Left colon (tissue), 2 donors: ENCODE measurements around the gene HACD1. TPM values are rescaled to one million over a fixed set of nuclear protein-coding genes. Genes with fewer than 3 reads are reported as not detected.

Experiments
- ATAC-seq: fragments of 200-7000 bp; cut with Tn5 transposase; one replicate; pipeline ENCODE4 v1.9.1; 2020; ENCODE audit warnings: mild to moderate bottlenecking, moderate library complexity
- DNase-seq, 2 donors: peaks; one replicate each; pipeline ENCODE4 v3.0.0-alpha.2; 2020
- intact Hi-C, 2 donors: fragments of 100-400 bp; cut with DNase I in 1 of 2; cut with micrococcal nuclease in 1 of 2; formaldehyde crosslinking; loops; one replicate each; pipeline versions ENCODE4 v1.11.2 to v1.14.0; 2022; cut with DNase I, micrococcal nuclease
- long read RNA-seq: library from polyadenylated mRNA; unstranded; transcript quantifications from one replicate; pipeline ENCODE4 v2.0.0, GENCODE V29; 2021
- total RNA-seq, 2 donors: library from RNA; stranded (reverse); fragmentation: NEBNext Ultra II Directional; extraction: Animal tissue kit (Norgen Biotek cat#: 25700); gene quantifications; one replicate each; pipeline ENCODE4 v1.2.1, GENCODE V29; 2021
- donor health status: DM: no; HTN: no; CAD: no.
- donor health status: DM: yes; HTN: yes; CAD: no.

Gene HACD1
- total RNA-seq, result 1 to 10 TPM; 3.2 to 6.1 TPM
- long read RNA-seq, partial matches to known transcripts, result 0 of 1 reads
- long read RNA-seq, other reads (novel, unspliced or antisense), result 1 of 1 reads

DNA sequence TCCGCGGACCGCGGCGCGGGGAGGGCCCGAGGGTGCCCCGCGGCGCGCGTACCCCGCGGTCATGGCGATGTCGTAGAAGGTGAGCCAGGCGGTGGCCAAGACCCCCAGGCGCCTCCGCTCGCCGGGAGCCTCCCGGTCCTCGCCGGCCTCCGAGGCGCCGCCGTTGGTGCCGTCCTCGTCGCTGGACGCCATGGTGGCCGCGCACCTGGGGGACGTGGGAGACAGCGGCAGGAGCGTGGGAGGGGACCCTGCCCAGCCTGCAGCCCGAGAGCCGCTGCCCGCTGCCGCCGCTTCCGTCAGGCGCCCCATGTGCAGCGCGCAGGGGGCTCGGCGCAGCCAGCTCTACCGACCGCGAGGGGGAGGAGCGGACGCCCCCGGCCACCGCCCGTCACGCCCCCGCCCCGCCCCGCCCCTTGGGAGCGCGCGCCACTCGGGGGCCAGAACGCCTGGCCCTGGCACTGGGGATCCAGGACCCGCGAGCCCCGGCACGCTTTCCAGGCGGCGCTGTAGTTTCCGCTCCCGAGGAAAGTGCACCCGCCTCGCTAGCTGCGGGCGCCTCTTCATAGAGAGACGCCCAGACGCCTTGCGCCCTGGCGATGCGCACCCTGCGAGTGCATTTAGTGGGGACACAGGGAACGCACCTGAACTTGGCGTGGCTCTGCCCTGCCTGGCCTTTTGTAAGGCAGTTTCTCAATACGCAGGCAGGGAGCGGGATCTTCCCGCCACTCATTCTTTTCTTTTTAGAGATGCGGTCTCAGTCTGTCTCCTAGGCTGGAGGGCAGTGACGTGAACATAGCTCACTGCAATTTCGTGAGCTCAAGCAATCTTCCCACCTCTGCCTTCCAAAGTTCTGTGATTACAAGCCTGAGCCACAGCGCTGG is at the start of gene HACD1:
Gene HACD1 (minus strand): TSS at position 344 of the 881 bp plus-strand sequence. CDS start 35 bp downstream, at position 309.
- DNase-seq, result peak; percentile 66 to 75
- intact Hi-C loops, result loop anchor here in 1 of 2 donors (10.0 kb wide), 1 partner anchor 128 kb away; no protein-coding TSS in a partner anchor
- peak; percentile 83 for ATAC-seq

GRCh38 chr10:17665747-17666146 is 48.6 kb upstream of the HACD1 start:
- ATAC-seq (no peak), DNase-seq (no peak)
- intact Hi-C loops, result no loop called here

DNA sequence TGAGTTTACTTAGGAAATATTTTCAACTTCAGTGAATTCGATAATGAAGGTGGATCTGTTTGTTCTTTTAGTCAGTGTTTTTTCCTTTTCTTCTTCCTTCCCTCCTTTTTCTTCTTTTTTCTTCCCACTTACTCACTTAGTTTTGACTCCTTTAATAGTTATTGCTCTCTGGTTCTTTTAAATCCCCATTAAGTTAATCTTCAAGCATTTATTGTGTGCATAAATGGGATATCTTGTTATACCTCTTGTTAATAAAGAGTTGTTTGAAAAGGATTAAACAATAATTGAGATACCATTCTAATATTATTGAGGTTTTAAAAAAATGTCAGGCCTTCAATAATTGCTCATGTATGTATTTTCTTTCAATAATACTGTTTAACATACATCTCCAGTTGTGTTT is 46.3 kb upstream of the HACD1 start:
- DNase-seq (no peak), ATAC-seq (no peak)
- intact Hi-C loops, result no loop called here

DNA sequence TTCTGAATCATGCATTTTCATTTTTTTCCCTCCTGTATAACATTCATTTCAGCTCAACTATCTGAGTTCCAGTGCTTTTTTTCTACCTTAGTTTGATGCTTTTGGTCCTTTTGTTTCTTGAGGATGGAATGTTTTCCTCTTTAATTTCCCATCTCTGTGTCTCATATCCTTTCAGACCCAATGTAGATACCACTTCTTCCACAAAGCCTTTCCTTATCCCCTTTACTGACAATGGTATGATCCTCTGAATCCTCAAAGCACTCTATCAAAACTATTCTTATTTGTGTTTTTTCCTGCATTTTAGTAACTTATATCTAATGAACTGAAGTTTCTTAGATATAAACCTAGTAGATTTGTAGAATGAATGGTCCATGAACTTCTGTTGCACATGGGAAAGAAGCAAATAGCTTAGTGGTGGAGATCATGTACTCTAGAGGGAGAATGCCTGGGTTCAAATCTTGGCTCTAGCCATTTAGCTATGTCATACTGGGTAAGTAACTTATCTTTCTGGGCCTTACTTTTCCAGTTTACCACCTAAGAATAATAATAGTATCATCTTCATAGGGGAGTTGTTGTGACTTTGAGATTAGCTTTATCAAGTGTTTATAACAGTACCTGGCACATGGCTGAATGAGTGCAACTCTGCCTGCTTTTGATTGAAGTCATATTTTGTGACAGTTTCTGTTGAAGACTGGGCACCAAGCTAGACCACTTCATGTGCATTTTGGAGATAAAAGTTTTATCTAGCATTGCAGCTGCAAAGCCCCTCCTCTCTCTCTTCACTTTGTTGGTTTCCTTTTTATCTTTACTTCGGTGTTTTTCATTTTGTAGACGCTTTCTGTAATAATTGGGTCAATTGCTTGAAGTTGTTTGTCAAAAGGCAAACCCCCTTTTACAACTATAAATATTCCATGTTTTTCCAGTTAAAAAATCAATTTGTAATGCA is 45.3 kb upstream of the HACD1 start:
- intact Hi-C loops, result no loop called here
- ATAC-seq, result no peak
- no peak for DNase-seq

- intact Hi-C loops, result no loop called here
- DNase-seq (no peak), ATAC-seq (no peak)
Measured at GRCh38 chr10:17661510-17661909, 44.3 kb upstream of the HACD1 start.

GRCh38 chr10:17660921-17661320 is 43.7 kb upstream of the HACD1 start:
- intact Hi-C loops, result no loop called here
- ATAC-seq, result no peak
- no peak for DNase-seq

- intact Hi-C loops, result no loop called here
- DNase-seq, result no peak
- no peak for ATAC-seq
Measured at GRCh38 chr10:17659365-17659764, 42.2 kb upstream of the HACD1 start.

GRCh38 chr10:17657103-17657500 is 39.9 kb upstream of the HACD1 start:
- DNase-seq, result no peak
- intact Hi-C loops, result no loop called here
- no peak for ATAC-seq

DNA sequence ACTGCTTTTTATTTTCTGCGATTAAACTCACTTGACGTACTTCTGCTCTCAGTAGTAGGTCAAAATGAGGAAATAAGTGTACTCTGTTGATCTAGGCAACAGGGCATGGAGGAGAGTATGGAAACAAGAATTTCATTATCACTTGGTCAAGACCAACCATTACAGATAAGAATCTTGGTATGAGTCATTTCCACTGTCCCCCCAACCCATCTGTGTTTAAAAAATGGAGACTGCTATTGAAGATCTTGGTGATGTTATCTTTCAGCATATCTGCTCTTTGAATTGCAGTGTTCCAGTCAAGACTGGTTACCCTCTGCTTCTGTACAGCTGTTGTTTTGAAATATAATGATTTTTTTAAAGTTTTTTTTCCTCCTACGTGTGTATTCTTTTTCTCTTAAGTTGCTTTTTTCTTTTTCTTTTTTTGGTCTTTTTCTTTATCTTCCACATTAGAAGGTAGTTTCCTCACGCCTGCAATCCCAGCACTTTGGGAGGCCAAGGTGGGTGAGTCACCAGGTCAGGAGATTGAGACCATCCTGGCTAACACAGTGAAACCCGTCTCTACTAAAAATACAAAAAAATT is 38.5 kb upstream of the HACD1 start:
- intact Hi-C loops, result no loop called here
- ATAC-seq, result no peak
- DNase-seq, result no peak

GRCh38 chr10:17655009-17655408 is 37.8 kb upstream of the HACD1 start:
- no peak for ATAC-seq
- intact Hi-C loops, result no loop called here
- DNase-seq, result no peak

GRCh38 chr10:17652585-17652984 is 35.4 kb upstream of the HACD1 start:
- DNase-seq, result no peak
- no peak for ATAC-seq
- intact Hi-C loops, result no loop called here

GRCh38 chr10:17651896-17652295 is 34.7 kb upstream of the HACD1 start:
- DNase-seq (no peak), ATAC-seq (no peak)
- intact Hi-C loops, result no loop called here

DNA sequence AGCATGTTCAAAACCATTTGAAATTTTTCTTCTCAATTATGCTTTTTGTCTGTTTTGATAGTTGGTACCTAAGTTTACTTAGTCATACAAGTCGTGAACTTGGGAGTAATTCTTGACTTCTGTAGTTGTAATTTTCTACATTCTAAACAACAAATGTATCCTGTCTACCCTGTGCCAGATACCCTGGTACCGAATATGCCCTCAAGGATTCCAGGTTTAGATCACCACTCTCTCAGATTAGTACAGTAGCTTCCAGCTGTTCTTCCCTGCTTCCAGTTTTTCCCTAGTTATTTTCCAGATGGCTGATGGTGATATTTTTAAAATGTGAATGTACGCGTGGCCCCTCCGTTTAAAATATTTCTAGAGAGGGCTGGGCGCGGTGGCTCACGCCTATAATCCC is 33.2 kb upstream of the HACD1 start:
- DNase-seq (no peak), ATAC-seq (no peak)
- intact Hi-C loops, result no loop called here

GRCh38 chr10:17649836-17650235 is 32.7 kb upstream of the HACD1 start:
- ATAC-seq, result no peak
- intact Hi-C loops, result no loop called here
- no peak for DNase-seq

DNA sequence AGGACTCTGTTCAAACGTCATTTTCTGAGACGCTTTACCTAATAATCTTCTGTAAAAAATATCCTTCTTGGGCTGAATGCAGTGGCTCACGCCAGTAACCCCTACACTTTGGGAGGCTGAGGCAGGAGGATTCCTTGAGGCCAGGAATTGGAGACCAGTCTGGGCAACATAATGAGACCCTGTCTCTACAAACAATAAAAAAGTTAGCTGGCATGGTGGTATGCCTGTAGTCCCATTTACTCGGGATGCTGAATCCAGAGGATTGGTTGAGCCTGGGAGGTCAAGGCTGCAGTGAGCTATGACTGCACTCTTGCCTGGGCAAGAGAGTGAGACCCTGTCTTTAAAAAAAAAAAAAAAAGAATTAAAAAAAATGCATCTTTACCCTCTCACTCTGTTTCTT is 31.9 kb upstream of the HACD1 start:
- intact Hi-C loops, result no loop called here
- no peak for DNase-seq
- no peak for ATAC-seq

DNA sequence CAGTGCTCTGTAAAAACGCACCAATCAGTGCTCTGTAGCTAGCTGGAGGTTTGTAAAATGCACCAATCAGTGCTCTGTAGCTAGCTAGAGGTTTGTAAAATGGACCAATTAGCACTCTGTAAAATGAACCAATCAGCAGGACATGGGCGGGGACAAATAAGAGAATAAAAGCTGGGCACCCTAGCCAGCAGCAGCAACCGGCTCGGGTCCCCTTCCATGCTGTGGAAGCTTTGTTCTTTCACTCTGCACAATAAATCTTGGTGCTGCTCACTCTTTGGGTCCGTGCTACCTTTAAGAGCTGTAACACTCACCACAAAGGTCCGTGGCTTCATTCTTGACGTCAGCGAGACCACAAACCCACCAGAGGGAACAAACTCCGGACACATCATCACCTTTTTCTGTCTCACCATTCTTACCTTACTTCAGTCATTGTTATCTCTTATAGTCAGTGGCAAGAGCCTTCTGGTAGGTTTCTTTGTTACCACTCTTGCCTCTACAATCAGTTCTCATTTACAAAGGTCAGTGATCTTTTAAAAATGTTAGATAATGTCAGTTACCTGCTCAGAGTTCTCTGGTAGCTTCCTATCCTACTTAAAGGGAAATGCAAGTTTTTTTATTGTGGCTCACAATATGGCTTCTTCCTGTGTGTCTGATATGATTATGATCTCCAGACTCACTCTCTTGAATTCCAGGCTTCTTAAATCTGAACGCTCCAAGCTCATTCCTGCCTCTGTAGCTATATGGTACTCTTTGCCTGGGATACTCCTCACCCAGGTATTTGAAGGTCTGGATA is 31.3 kb upstream of the HACD1 start:
- intact Hi-C loops, result no loop called here

DNA sequence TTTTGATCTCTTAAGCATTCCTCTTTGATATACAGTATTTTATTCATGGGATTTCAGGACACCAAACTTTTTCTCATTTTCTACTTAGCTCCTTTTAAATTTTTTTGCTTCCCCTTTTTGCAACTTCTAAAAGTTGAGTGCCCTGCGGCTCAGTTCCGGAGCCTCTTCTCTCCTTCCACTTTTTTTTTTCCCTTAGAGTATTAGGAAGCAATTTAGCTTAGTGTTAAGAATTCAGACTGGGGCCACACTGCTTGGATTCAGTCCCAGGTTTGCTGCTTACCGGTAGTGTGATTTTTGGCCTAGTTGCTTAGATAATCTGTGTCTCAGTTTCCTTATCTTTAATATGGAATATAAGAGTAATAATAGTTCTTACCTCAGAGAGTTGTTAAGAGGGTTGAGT is 30.2 kb upstream of the HACD1 start:
- DNase-seq, result no peak
- intact Hi-C loops, result no loop called here
- no peak for ATAC-seq

More for the DNA sequence above, 31.3 kb upstream of the HACD1 start:
- DNase-seq (no peak), ATAC-seq (no peak)

- DNase-seq (no peak), ATAC-seq (peak; percentile 9)
- intact Hi-C loops, result no loop called here
Measured at GRCh38 chr10:17645621-17646345, 28.6 kb upstream of the HACD1 start.
